ENCODE results near the gene PCLO.
"Not testable (repeated sequence)": the region's sequence is repeated elsewhere in the genome, so short reads cannot be mapped to it uniquely, and the experiment has no call there.

Gene PCLO

GRCh38 chr7:83040484-83040883 is 122.2 kb downstream of the PCLO start:
- DNase-seq (ENCODE audit: low spot score), result no peak

GRCh38 chr7:83038787-83039186 is 123.9 kb downstream of the PCLO start:
- no peak for DNase-seq (ENCODE audit: low spot score)

GRCh38 chr7:83036721-83037380 is 125.8 kb downstream of the PCLO start:
- no peak for DNase-seq (ENCODE audit: low spot score)

- no peak for DNase-seq (ENCODE audit: low spot score)
These were observed 126.6 kb downstream of the PCLO start for GRCh38 chr7:83036130-83036529.

GRCh38 chr7:83032195-83032594 is 130.5 kb downstream of the PCLO start:
- DNase-seq (ENCODE audit: low spot score), result no peak

- not testable (repeated sequence) for DNase-seq (ENCODE audit: low spot score)
These were observed 138.6 kb downstream of the PCLO start for GRCh38 chr7:83023817-83024665.

GRCh38 chr7:83021032-83021431 is 141.7 kb downstream of the PCLO start:
- DNase-seq (ENCODE audit: low spot score), result no peak

- DNase-seq (ENCODE audit: low spot score), result no peak
These were observed 142.5 kb downstream of the PCLO start for GRCh38 chr7:83020161-83020560.

- DNase-seq (ENCODE audit: low spot score), result no peak
These were observed 146.8 kb downstream of the PCLO start for GRCh38 chr7:83015916-83016315.

GRCh38 chr7:83014546-83014945 is 148.1 kb downstream of the PCLO start:
- no peak for DNase-seq (ENCODE audit: low spot score)

- no peak for DNase-seq (ENCODE audit: low spot score)
These were observed 150.7 kb downstream of the PCLO start for GRCh38 chr7:83011954-83012353.

- DNase-seq (ENCODE audit: low spot score), result no peak
These were observed 157.3 kb downstream of the PCLO start for GRCh38 chr7:83005410-83005809.

GRCh38 chr7:83001362-83002040 is 161.2 kb downstream of the PCLO start:
- no peak for DNase-seq (ENCODE audit: low spot score)

GRCh38 chr7:82998436-82998835 is 164.2 kb downstream of the PCLO start:
- no peak for DNase-seq (ENCODE audit: low spot score)

GRCh38 chr7:82985144-82985802 is 177.4 kb downstream of the PCLO start:
- DNase-seq (ENCODE audit: low spot score), result no peak

GRCh38 chr7:82980130-82980788 is 182.4 kb downstream of the PCLO start:
- no peak for DNase-seq (ENCODE audit: low spot score)

GRCh38 chr7:82975811-82976468 is 186.7 kb downstream of the PCLO start:
- DNase-seq (ENCODE audit: low spot score), result no peak

- DNase-seq (ENCODE audit: low spot score), result no peak
These were observed 190.5 kb downstream of the PCLO start for GRCh38 chr7:82972135-82972534.

- no peak for DNase-seq (ENCODE audit: low spot score)
These were observed 197.3 kb downstream of the PCLO start for GRCh38 chr7:82965088-82966036.
